ENCODE measurements around the gene FHL1. TPM values are rescaled to one million over a fixed set of nuclear protein-coding genes. Genes with fewer than 3 reads are reported as not detected.

Gene FHL1
- total and polyA plus RNA-seq, 2 of the 4 experiments (the other 2 are of a cell fraction): 69.4 to 72.9 TPM

GRCh38 chrX:136210806-136211205 lies 63.5 kb downstream of the FHL1 start:
- Histone ChIP-seq H2BK15ac (ENCODE audit: low read depth, low read length) (no peak overlapping the region), H2AK5ac (ENCODE audit: low read depth, low read length) (no peak overlapping the region), H4K91ac (ENCODE audit: insufficient read depth, low read depth, low read length) (no peak overlapping the region), H3K14ac (replicated peaks; ENCODE audit: low read depth, low read length) (no peak overlapping the region), H4K20me1 (ENCODE audit: insufficient read depth, low read length) (no peaks in the 10 kb centered on the region; the same call in 1 of the 2 replicates), H3K18ac (ENCODE audit: low read depth, low read length) (no peak overlapping the region), H2BK20ac (ENCODE audit: low read depth, low read length) (no peak overlapping the region), H3K79me1 (ENCODE audit: low read depth in 1 of 2, low read length in 2 of 2) (no peaks in the 10 kb centered on the region), H3K27me3 (ENCODE audit: control insufficient read depth, insufficient read depth, low read length) (no peaks in the 10 kb centered on the region; the same call in 1 of the 2 replicates), H3K9ac (ENCODE audit: low read depth, low read length) (no peak overlapping the region), H3K4me3 (ENCODE audit: insufficient read depth, low read depth, low read length) (no peak overlapping the region), H2BK120ac (ENCODE audit: low read depth, low read length) (no peak overlapping the region), H3K9me1 (ENCODE audit: insufficient read depth, low read length) (peaks cover 10% of the 10 kb centered on the region), H3K9me3 (ENCODE audit: control insufficient read depth, insufficient read depth, low read length) (no peaks in the 10 kb centered on the region), H3K56ac (ENCODE audit: extremely low read depth, insufficient read depth, low read length) (no peak overlapping the region), H4K8ac (ENCODE audit: low read depth in 2 of 2, low read length in 2 of 2) (no peak overlapping the region), H2BK5ac (ENCODE audit: low read depth, low read length, poor library complexity, severe bottlenecking) (no peak overlapping the region), H3K36me3 (ENCODE audit: control insufficient read depth, insufficient read depth, low read length) (peaks cover 31% of the 10 kb centered on the region), H3K27ac (ENCODE audit: insufficient read depth, low read length) (no peak overlapping the region), H3K4me1 (ENCODE audit: control insufficient read depth, insufficient read depth, low read length) (peaks cover 12% of the 10 kb centered on the region), H2AFZ (replicated peaks; ENCODE audit: low read length, poor library complexity) (no peak overlapping the region), H3K4ac (ENCODE audit: low read depth, low read length) (no peak overlapping the region), H2AK9ac (replicated peaks; ENCODE audit: low read depth, low read length, poor library complexity) (no peak overlapping the region), H3K4me2 (ENCODE audit: low read depth, low read length) (no peak overlapping the region), H3K23ac (ENCODE audit: low read depth, low read length) (no peak overlapping the region), H4K5ac (ENCODE audit: low read depth, low read length) (no peak overlapping the region)
- ChIA-PET POLR2A (ENCODE audit: unreplicated experiment) (no interaction called here), CTCF (no interaction called here)
- dilution Hi-C loops (cut with HindIII; ENCODE audit: low sequenced_read_pairs, unreplicated experiment) (no loop called here), in situ Hi-C loops (cut with MboI; ENCODE audit: low sequenced_read_pairs) (no loop called here), intact Hi-C loops (cut with micrococcal nuclease) (no loop called here)
- ATAC-seq (ENCODE audit: low read depth) (no peak), DNase-seq (no peak)
- BruUV-seq (replicated peaks): no TSS peak
- no peak for TF ChIP-seq CTCF (conservative IDR thresholded peaks at IDR 0.05; ENCODE audit: low read depth, low read length)
- no peak for TF ChIP-seq RFX5 (IDR thresholded peaks at IDR 0.05; ENCODE audit: low read depth, low read length)
- no peak for TF ChIP-seq MXI1 (IDR thresholded peaks at IDR 0.05; ENCODE audit: borderline replicate concordance, low read depth, low read length)
- no CpG with 5 or more reads among the region's 5 CpGs for WGBS, 2 experiments (ENCODE audit: extremely low coverage in 2 of 2, insufficient read length in 1 of 2)
